Osteocyte (in vitro differentiated cells): Measurements from ENCODE around the gene MAPT. TPM values are rescaled to one million over a fixed set of nuclear protein-coding genes. Genes with fewer than 3 reads are reported as not detected.

Source experiments
- DNase-seq: peaks from one replicate; pipeline ENCODE4 v3.0.0; 2021; ENCODE audit warnings: mixed read lengths; ENCODE audit not compliant: unreplicated experiment; ENCODE audit errors: extremely low spot score
- H3K27ac Mint-ChIP-seq: one replicate; pipeline ENCODE4 v1.8.0; 2021; ENCODE audit warnings: mild to moderate bottlenecking, mixed read lengths; ENCODE audit not compliant: unreplicated experiment
- H3K27me3 Mint-ChIP-seq: one replicate; pipeline ENCODE4 v1.8.0; 2021; ENCODE audit warnings: mixed read lengths; ENCODE audit not compliant: unreplicated experiment
- H3K36me3 Mint-ChIP-seq: one replicate; pipeline ENCODE4 v1.8.0; 2021; ENCODE audit warnings: mixed read lengths; ENCODE audit not compliant: unreplicated experiment
- H3K4me1 Mint-ChIP-seq: one replicate; pipeline ENCODE4 v1.8.0; 2021; ENCODE audit warnings: mixed read lengths; ENCODE audit not compliant: unreplicated experiment
- H3K4me3 Mint-ChIP-seq: one replicate; pipeline ENCODE4 v1.8.0; 2021; ENCODE audit warnings: mild to moderate bottlenecking, moderate library complexity, mixed read lengths; ENCODE audit not compliant: unreplicated experiment
- H3K9me3 Mint-ChIP-seq: one replicate; pipeline ENCODE4 v1.8.0; 2021; ENCODE audit warnings: mixed read lengths; ENCODE audit not compliant: unreplicated experiment
- total RNA-seq: library from RNA; stranded (reverse); gene quantifications from 2 replicates; pipeline ENCODE4 v1.2.1, GENCODE V29; 2021
- TF ChIP-seq, protein P1 (sequence below): fragments of 200-600 bp; sonication (generic); IDR thresholded peaks from 2 replicates; pipeline ENCODE4 v1.5.0; 2021; ENCODE audit warnings: antibody characterized with exemption, mild to moderate bottlenecking, moderate library complexity

The MAPT gene
- total RNA-seq, 1 donor from 2014 or later: 1.6 TPM

DNA sequence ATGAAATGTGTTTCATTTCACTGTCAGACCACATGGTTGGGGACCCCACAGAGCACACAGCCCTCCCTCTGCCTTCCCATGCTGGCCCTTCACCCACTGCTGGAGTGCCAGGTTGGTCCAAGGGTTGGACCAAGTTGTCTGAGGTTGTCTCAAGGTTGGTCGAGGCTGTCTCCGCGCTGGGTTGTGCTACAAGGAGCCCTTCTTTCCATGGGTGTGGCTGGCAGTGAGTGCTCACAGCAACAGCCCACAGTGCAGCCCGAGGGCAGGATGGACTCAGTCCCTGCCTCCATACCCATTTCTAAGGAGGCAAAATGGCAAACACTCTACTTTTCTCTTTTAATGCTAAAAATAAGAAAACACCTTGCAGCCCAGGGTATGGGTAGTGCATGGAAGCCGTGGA is 68.9 kb downstream of the MAPT start:
- no peaks in the 10 kb centered on the region for H3K36me3 Mint-ChIP-seq
- no peak for DNase-seq
- TF ChIP-seq, protein P1, sequence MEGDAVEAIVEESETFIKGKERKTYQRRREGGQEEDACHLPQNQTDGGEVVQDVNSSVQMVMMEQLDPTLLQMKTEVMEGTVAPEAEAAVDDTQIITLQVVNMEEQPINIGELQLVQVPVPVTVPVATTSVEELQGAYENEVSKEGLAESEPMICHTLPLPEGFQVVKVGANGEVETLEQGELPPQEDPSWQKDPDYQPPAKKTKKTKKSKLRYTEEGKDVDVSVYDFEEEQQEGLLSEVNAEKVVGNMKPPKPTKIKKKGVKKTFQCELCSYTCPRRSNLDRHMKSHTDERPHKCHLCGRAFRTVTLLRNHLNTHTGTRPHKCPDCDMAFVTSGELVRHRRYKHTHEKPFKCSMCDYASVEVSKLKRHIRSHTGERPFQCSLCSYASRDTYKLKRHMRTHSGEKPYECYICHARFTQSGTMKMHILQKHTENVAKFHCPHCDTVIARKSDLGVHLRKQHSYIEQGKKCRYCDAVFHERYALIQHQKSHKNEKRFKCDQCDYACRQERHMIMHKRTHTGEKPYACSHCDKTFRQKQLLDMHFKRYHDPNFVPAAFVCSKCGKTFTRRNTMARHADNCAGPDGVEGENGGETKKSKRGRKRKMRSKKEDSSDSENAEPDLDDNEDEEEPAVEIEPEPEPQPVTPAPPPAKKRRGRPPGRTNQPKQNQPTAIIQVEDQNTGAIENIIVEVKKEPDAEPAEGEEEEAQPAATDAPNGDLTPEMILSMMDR: no peak

DNA sequence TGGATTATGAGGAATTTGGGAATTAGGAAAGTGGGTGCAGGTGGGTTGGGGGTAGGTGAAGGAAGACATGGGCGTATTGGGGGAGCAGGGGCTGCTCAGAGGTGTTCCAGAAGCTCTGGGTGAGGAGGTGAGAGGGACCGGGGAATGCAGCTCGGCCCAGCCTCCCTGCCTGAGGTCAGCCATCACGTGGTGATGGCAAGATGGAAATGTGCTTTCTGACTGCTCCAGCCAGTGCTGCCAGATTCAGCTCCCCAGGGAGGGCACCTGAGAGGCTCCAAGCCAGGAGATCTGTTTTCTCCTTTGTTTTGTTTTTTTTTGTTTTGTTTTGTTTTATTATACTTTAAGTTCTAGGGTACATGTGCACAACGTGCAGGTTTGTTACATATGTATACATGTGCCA is 69.5 kb downstream of the MAPT start:
- DNase-seq: no peak
- peaks cover 1% of the 10 kb centered on the region for H3K4me1 Mint-ChIP-seq
- H3K27me3 Mint-ChIP-seq: peaks cover 44% of the 10 kb centered on the region
- no peak overlapping the region for H3K27ac Mint-ChIP-seq
- TF ChIP-seq, protein P1: no peak
- H3K4me3 Mint-ChIP-seq: no peak overlapping the region
- H3K36me3 Mint-ChIP-seq: no peaks in the 10 kb centered on the region
- no peaks in the 10 kb centered on the region for H3K9me3 Mint-ChIP-seq

More for the DNA sequence above, 68.9 kb downstream of the MAPT start:
- peaks cover 43% of the 10 kb centered on the region for H3K27me3 Mint-ChIP-seq
- no peak overlapping the region for H3K27ac Mint-ChIP-seq
- no peaks in the 10 kb centered on the region for H3K9me3 Mint-ChIP-seq
- no peak overlapping the region for H3K4me3 Mint-ChIP-seq
- peaks cover 1% of the 10 kb centered on the region for H3K4me1 Mint-ChIP-seq

DNA sequence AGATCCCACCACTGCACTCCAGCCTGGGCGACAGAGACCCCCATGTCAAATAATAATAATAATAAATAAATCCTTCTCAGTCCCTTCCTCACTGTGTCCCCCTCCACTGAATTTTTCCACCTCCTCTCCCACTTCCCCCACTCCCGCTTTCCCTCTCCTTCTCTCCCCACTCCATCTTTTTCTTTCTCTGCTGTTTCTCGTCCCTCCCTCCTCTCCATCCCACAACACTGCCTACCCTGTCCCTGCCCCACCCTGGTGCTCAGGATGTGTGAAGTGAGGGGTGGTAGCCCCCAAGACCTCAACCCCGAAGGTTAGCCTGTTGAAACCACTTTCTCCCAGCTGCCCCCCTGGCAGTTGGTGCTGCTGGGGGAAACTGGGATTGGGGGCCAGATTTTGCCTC is 70.3 kb downstream of the MAPT start:
- Mint-ChIP-seq H3K4me1 (peaks cover 1% of the 10 kb centered on the region), H3K27ac (no peak overlapping the region), H3K27me3 (peaks cover 39% of the 10 kb centered on the region), H3K4me3 (no peak overlapping the region), H3K9me3 (no peaks in the 10 kb centered on the region), H3K36me3 (no peaks in the 10 kb centered on the region)
- TF ChIP-seq, protein P1: no peak
- no peak for DNase-seq

DNA sequence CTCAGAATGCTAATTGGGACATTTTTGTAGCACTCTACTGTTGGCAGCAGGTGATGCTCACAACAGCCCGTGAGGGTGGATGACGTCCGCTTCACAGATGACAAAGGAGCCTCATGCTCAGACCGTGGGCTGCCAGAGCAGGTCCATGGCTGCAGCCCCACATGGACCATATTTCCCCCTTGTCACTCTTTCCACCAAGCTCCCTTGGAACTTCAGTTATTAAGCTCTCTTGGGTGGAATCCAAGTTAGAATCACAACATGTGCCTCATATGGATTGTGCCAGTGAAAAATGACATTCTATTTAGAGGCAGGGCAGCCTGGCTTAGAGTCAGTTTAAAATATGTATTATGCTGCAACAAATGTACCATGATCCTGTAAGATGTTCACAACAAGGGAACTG is 71.5 kb downstream of the MAPT start:
- Mint-ChIP-seq H3K4me3 (no peak overlapping the region), H3K36me3 (no peaks in the 10 kb centered on the region), H3K9me3 (no peaks in the 10 kb centered on the region), H3K4me1 (peaks cover 1% of the 10 kb centered on the region), H3K27ac (no peak overlapping the region), H3K27me3 (peaks cover 31% of the 10 kb centered on the region)
- no peak for DNase-seq
- TF ChIP-seq, protein P1: no peak

DNA sequence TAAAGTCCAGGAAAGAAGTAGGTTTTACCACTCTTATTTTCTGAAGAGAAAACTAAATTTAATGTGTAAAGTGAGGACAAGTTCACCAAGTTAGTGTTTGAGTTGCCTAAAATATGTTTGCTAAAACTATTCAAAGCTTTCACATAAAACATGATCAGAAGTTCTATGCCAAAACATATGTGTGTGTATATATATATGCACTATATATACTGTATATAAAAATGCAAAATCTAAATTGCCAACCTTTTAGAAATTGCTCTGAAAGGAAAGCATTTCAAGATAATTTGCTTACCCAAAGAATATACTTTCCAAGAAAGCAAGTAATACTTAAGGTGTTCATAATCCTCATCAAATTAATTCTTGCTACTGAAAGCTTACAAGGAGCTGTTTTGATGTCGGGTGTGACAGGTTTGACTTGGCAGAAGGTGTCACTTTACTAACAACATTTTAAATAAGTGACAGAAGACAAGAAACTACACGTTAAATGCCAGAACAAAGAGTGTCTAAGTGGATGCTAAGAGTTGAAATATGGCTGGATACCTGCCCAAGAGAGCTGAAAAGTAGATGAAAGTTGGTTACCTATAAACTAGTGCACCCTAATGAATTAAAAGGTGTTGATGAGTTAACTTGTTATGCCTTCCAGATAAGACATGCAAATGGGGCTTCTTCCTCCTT is 72.4 kb downstream of the MAPT start:
- Mint-ChIP-seq H3K36me3 (no peaks in the 10 kb centered on the region), H3K4me3 (no peak overlapping the region), H3K9me3 (no peaks in the 10 kb centered on the region), H3K4me1 (peaks cover 1% of the 10 kb centered on the region), H3K27ac (no peak overlapping the region), H3K27me3 (peaks cover 30% of the 10 kb centered on the region)
- DNase-seq: no peak
- TF ChIP-seq, protein P1: no peak
